MG63 (cell line): ENCODE results near the gene KMT5C. TPM values are rescaled to one million over a fixed set of nuclear protein-coding genes. Genes with fewer than 3 reads are reported as not detected.

Source experiments
- DNase-seq: peaks from one replicate; pipeline ENCODE4 v3.0.0-alpha.2; 2020
- H3K27me3 ChIP-seq: fragments of 250-450 bp; sonication (Bioruptor Pico); 2 replicates; pipeline ENCODE4 v1.5.1; 2020; ENCODE audit warnings: mild to moderate bottlenecking, moderate library complexity
- H3K36me3 ChIP-seq: fragments of 250-450 bp; sonication (Bioruptor Pico); 2 replicates; pipeline ENCODE4 v1.5.1; 2020; ENCODE audit warnings: mild to moderate bottlenecking, moderate library complexity
- H3K4me3 ChIP-seq: fragments of 250-450 bp; sonication (Bioruptor Pico); 2 replicates; pipeline ENCODE4 v1.5.1; 2020; ENCODE audit warnings: mild to moderate bottlenecking, moderate library complexity
- H3K9me3 ChIP-seq: fragments of 250-450 bp; sonication (Bioruptor Pico); 2 replicates; pipeline ENCODE4 v1.5.1; 2020; ENCODE audit warnings: mild to moderate bottlenecking, moderate library complexity
- total RNA-seq: library from RNA; depleted of rRNA; stranded (reverse); fragments of >200 nt; shearing (Covaris generic); gene quantifications from 2 replicates; pipeline ENCODE4 v1.2.3, GENCODE V29; 2014; ENCODE audit warnings: low replicate concordance

The KMT5C gene
- total RNA-seq, 1 experiment from 2014 or later = 11.1 TPM

DNA sequence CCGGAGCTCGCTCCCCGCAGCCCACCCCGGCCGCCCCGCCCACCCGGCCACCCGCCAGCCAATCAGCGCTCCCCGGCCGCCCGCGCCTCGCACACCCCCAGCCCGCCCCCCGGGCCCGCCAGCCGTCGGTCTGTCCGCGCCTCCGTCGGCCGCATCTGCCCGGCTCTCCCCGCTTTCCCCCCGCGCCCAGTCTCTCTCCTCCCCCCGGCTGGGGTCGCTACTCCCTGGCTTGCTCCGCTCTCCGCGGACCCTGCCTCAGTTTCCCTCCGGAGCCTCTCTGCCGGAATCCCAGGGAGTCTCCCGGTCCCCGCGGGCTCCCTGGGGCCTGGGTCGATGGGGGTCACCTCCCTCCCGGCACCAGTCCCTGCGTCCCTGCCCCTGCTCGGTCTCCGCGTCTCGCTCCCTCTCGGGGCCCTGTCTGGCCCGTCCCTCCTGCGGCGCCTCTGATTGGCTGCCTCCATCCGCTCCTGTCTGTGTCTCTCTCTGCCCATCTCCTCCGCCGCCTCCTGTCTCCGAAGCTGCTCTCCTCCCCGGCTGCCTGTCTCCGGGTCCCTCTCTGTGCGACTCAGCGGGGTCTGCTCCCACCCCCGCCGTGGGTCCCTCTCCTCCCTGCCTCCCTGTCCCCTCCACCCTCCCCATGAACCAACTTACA lies 30.1 kb downstream of the KMT5C start:
- H3K4me3 ChIP-seq = peak overlapping the region; percentile 29
- H3K9me3 ChIP-seq = no peaks in the 10 kb centered on the region
- DNase-seq = peak; percentile 43
- H3K27me3 ChIP-seq = peaks cover 11% of the 10 kb centered on the region
- no peaks in the 10 kb centered on the region for H3K36me3 ChIP-seq

DNA sequence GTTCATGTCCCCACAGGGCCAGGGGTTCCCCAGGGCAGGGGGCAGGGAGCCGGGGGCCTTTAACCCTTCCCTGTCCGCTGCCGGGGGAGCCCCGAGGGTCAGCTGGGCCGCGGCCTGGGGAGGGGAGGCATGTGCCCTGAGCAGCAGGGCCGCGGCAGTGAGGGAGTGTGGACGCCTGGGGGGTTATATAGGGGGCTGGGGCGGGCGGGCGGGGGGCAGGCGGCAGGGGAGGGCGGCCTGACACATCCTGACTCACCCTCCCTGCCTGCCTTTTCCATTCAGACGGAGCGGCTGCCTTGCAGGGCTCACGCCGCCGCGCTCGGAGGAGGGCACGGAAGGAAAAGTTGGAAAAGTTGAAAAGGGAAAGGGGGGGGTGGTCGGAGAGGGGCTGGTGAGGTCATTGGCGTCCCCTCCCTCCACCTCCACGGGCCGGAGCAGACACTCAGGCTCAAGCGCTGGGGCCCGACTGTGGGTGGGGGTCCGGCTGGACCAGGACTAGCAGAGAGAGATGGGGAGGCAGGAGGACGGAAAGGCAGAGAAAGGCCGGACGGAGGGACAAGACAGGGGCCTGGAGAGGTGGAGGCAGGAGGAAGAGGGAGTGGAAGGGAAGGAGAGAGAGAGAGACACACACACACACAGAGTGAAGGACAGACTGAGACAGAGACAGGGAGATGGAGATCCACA lies 30.8 kb downstream of the KMT5C start, which contains the start of gene IL11:
Gene IL11 (minus strand): TSS at position 159 of the 684 bp plus-strand sequence. CDS start 153 bp downstream, at position 6.
- Histone ChIP-seq H3K4me3 (peak within 1 kb of the TSS; percentile 29), H3K9me3 (no peaks in the 10 kb centered on the region), H3K27me3 (peaks cover 11% of the 10 kb centered on the region), H3K36me3 (no peaks in the 10 kb centered on the region)
- peak; percentile 39 for DNase-seq

DNA sequence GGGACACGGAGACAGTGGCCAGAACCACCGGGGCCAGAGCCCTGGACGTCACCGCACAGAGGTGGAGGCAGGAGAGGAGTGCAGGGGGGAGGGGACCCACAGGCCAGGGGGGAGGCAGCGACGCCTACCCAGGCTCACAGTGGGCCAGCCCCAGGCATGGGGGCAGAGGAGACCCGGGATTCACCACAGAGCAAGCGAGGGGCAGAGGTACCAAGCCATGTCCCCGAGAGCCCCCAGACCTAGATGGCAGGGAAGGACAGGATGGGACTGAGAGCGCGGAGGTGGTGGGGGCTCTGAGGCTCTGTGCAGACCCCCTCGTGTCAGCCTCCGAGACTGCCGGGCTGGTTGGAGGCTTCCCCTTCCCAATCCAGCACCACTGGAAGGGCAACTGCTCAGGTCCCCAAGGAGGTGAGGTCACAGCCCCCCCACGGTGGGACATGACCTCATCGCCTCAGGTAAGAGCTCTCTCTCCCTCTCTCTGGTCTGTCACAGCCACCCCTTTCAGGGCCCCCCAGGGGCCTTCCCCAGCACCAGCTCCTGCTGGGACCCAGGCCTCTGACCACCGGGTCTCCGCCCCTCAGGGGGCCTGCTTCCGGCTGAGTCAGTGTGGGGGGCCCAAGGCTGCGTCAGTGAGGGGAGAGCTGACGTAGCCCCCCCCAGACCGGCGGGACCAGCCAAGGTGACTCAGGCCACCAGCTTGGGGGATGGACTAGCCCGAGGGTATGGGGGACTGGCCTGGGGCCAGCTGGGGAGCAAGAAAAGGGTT lies 32.8 kb downstream of the KMT5C start:
- no peaks in the 10 kb centered on the region for H3K36me3 ChIP-seq
- H3K4me3 ChIP-seq = no peak overlapping the region
- no peaks in the 10 kb centered on the region for H3K9me3 ChIP-seq
- no peak for DNase-seq
- peaks cover 11% of the 10 kb centered on the region for H3K27me3 ChIP-seq

DNA sequence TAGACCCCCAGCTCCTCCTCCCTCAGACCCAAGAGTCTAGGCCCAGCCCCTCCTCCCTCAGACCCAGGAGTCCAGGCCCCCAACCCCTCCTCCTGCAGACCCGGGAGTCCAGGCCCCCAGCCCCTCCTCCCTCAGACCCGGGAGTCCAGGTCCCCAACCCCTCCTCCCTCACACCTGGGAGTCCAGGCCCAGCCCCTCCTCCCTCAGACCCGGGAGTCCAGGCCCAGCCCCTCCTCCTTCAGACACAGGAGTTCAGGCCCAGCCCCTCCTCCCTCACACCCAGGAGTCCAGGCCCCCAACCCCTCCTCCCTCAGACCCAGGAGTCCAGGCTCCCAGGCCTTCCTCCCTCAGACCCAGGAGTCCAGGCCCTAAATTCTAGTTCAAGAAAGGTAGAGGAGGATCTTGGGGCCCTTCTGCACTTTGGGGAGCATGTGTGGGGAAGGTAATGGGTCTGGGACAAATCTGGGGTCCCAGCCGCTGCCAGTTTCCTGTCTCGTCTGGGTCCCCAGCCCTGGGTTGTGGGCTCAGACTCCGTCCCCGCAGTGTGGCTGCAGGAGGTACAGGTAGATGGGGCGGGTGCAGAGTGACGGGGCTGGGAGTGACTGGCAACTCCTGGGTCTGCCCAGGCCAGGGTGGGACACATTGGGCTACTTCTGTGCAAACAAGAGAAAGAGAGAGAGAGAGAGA lies 33.8 kb downstream of the KMT5C start:
- no peak for DNase-seq
- Histone ChIP-seq H3K9me3 (no peaks in the 10 kb centered on the region), H3K27me3 (peaks cover 11% of the 10 kb centered on the region)

DNA sequence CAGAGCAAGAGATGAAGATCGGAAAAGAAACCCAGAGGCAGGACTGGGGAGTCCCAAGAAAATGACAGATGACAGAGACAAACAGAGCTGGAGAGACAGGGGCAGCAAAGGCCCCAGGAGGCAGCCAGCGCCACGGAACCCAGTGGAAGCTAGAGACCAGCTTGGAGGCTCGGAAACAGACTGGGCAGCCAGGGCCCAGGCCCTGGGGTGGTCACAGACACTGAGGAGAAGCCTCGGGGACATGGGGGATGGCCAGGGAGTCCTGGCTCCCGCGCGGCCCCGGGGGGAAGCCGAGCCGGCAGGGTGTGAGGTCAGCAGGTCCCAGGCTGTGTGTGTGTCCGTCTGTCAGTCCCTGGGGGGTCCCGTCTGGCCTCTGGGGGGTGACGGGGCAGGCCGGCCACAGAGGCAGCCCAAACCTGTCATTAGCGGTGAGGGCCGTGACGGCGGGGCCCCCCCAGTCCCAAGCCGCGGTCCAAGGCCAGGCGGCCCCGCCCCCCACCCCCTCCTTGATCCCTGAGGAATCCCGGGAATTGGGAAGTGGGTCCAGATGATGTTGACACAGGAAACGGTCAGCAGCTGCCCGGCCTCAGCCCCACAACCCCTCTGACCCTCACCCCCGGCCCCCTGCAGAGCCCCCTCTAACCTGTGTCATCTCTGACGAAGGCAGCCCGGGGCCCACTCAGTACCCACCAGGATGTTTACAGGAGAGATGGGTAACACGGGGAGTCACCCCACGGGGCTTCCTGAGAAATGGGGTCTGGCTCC lies 34.5 kb downstream of the KMT5C start:
- DNase-seq = no peak
- Histone ChIP-seq H3K4me3 (no peak overlapping the region), H3K9me3 (no peaks in the 10 kb centered on the region), H3K27me3 (peaks cover 11% of the 10 kb centered on the region), H3K36me3 (no peaks in the 10 kb centered on the region)

More for the DNA sequence above, 33.8 kb downstream of the KMT5C start:
- Histone ChIP-seq H3K4me3 (no peak overlapping the region), H3K36me3 (no peaks in the 10 kb centered on the region)

DNA sequence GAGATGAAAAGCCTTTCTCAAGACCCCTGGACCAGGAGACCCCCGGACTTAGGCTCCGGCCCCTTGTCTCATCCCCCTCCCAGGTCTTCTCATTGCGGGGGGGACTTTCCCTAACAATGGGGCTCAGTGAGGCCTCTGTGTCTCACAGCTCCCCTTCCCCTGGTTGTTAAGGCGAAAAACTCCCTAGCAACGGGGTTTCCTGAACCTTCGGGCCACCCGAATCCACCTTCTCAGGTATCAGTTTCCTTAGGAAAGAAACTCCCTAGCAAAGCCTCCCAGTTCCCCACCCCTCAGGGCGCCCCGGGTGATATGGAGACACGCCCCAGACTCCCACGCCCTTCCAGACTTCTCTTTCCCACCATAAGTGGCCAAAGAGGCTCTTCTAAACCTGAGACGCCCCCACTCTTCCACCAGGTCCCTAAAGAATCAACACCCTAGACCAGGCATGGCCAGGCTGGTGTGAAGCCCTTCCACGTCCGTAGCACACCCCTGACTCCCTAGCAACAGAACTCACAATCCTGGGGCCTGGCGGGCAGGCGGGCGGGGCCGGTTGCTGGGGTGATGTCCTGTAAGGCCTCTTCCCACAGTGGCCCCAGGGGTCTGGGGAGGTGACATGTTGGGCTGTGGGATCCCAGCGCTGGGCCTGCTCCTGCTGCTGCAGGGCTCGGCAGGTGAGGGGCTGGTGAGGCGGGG lies 36.7 kb downstream of the KMT5C start, which contains the start of gene TMEM190:
Gene TMEM190 (plus strand): TSS at position 586 of the 693 bp plus-strand sequence. CDS start 28 bp downstream, at position 614.
- H3K9me3 ChIP-seq = no peaks in the 10 kb centered on the region
- H3K27me3 ChIP-seq = no peaks in the 10 kb centered on the region; the same call in 1 of the 2 replicates
- no peak for DNase-seq
- no peaks in the 10 kb centered on the region for H3K36me3 ChIP-seq
- H3K4me3 ChIP-seq = no peak within 1 kb of the TSS

DNA sequence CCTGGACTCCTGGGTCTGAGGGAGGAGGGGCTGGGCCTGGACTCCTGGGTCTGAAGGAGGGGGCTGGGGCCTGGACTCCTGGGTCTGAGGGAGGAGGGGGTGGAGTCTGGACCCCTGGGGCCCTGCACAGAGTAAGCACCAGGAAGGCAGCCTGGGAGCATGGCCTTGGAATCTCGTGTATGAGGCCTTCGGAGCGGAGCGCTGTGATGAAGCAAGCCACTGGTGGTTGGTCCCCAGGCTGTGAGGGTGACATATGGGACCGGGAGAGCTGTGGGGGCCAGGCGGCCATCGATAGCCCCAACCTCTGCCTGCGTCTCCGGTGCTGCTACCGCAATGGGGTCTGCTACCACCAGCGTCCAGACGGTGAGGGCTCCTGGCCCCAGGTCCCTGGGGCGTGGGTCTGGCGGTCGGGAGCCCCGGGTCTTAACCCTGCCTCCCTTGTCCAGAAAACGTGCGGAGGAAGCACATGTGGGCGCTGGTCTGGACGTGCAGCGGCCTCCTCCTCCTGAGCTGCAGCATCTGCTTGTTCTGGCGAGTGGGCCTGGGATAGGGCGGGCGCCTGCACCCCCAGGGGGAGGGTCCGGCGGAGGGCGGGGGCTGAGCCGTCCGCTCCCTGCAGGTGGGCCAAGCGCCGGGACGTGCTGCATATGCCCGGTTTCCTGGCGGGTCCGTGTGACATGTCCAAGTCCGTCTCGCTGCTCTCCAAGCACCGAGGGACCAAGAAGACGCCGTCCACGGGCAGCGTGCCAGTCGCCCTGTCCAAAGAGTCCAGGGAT lies 37.9 kb downstream of the KMT5C start:
- no peak for DNase-seq
- Histone ChIP-seq H3K27me3 (no peaks in the 10 kb centered on the region), H3K36me3 (no peaks in the 10 kb centered on the region; the same call in 1 of the 2 replicates)

DNA sequence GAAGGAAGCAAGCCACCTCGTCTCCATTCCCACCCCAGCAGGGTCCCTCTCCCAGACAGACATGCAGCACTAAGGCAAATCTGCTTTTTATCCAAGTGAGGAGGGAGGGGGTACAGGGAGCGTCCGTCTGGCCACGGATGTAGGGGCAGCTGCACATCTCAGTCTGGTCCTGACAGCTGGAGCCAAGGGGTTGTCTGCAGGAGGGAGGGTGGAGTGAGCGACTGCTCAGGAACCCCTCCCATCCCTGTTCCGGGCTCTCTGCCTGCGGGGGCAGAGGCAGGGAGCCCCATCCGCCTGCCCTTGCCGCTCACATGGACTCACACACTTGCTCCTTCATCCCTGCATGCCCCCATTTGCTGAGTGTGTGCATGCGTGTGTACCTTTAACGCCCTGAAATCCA lies 39.5 kb downstream of the KMT5C start:
- Histone ChIP-seq H3K9me3 (no peaks in the 10 kb centered on the region), H3K36me3 (no peaks in the 10 kb centered on the region; the same call in 1 of the 2 replicates), H3K27me3 (no peaks in the 10 kb centered on the region), H3K4me3 (no peak overlapping the region)
- no peak for DNase-seq

More for the DNA sequence above, 37.9 kb downstream of the KMT5C start:
- Histone ChIP-seq H3K4me3 (no peak overlapping the region), H3K9me3 (no peaks in the 10 kb centered on the region)

DNA sequence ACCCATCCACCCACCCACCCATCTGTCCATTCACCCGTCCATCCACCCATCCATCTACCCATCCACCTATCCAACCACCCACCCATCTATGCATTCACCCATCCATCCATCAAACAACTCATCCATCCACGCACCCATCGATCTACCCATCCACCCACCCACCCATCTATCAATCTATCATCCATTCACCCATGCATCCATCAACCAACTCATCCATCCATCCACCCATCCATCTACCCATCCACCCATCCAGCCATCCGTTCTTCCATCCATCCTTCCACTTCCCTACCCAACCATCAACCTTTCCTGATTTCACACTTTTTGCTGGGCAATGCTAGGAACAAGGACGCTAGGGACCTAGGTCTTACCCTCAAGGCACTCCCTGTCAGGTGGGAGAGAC lies 42.3 kb downstream of the KMT5C start:
- Histone ChIP-seq H3K36me3 (peaks cover 12% of the 10 kb centered on the region), H3K4me3 (no peak overlapping the region), H3K9me3 (no peaks in the 10 kb centered on the region), H3K27me3 (no peaks in the 10 kb centered on the region)
- no peak for DNase-seq

DNA sequence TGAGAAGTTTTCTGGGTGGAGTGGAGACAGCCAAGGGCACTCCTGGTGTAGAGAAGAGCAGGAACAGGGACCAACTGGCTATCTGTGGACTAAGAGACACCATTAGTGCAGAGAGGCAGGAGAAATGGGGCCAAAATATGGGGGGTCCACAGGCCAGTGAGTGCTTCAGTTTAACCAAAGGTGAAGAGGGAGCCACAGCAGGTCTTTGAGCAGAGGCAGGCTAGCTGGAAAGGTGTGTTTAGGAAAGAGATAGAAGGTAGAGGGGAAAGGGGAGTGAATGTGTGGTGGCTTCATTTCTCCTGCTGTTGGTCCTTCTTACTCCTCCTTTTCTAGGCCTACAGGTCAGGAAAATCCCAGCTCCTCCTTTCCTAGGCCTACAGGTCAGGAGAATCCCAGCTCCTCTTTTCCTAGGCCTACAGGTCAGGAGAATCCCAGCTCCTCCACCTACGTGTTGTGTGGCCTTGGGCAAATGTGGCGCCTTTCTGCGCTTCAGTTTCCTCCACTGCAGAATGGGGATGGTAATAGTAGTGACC lies 42.9 kb downstream of the KMT5C start:
- H3K4me3 ChIP-seq = no peak overlapping the region
- peaks cover 17% of the 10 kb centered on the region for H3K36me3 ChIP-seq
- H3K9me3 ChIP-seq = no peaks in the 10 kb centered on the region
- H3K27me3 ChIP-seq = no peaks in the 10 kb centered on the region
- DNase-seq = no peak

DNA sequence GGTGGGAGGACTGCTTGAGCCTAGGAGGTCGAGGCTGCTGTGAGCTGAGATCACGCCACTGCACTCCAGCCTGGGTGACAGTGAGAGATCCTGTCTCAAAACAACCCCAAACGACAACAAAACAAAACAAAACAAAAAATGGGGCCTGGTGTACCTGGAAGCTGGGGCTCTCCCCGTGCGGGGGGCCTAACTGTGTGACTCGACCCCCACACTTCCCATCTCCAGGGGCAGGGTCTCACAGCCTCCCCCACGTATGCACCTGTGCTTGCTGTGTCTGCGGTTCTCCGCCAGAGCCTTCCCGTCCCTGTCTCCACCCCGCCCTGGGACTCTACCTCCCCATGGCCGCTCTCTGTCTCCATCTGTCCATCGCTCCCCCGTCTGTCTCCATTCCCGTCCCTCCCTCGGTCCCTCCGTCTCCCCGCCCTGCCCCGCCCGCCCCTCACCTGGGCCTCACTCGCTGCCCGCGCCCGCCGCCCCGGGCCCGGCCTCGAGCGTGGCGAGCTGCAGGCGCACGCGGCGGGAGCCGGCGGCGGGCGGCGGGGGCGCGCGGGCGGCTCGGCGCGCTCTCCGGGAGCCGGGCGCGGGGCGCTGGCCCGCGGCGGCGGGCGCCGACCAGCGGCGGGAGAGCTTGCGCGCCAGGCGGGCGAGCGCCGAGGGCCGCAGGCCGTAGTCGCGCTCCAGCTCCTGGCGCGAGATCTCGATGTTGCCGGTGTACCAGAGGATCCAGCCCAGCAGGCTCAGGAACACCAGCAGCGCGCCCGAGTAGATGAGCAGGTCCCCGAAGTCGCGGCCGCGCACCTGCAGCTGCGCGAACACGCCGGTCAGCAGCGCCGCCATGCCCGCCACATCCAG lies 43.8 kb downstream of the KMT5C start:
- peak overlapping the region; percentile 94 for H3K4me3 ChIP-seq
- peak; percentile 72 for DNase-seq
- H3K36me3 ChIP-seq = peaks cover 26% of the 10 kb centered on the region
- H3K9me3 ChIP-seq = no peaks in the 10 kb centered on the region
- no peaks in the 10 kb centered on the region for H3K27me3 ChIP-seq

DNA sequence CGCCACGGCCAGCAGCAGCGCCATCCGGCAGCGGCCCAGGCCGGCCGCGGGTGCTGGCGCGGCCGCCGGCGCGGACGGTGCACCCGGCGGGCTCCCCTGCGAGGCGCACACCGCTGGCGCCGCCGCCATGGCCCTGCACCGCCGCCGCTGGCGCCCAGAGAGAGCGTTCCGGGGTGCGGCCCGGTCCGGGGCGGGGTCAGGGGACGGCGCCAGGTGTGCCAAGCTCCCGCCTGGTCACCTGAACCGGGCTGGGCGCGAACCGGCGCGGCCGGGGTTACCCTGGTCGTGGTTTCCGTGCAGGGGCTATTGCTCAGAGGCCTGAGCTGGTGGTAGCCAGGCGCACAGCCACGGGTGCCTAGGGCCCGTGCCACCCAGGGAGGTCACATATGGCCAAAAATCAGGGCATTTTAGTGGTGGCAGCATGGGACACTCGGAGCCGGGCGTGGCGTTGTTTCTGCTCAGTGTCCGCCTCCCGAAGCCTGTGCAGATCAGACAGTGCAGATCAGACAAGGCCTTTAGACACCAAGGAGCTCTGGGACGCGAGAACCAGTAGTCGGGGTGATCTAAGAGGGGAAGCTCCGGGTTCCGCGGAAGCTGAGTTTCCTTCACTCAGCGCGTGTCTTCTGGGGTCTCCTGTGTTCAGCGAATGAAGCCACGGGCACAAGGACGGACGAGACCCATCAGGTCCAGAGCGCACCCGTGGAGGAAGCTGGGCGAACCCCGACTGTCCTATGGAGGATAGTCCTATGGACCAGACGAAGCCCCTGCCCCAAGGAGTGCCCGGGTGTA lies 44.6 kb downstream of the KMT5C start, which contains the start of gene TMEM238:
Gene TMEM238 (minus strand): TSS at position 162 of the 789 bp plus-strand sequence. CDS start 33 bp downstream, at position 129.
- no peak for DNase-seq
- Histone ChIP-seq H3K36me3 (peaks cover 35% of the 10 kb centered on the region), H3K27me3 (no peaks in the 10 kb centered on the region), H3K4me3 (peak within 1 kb of the TSS; percentile 94), H3K9me3 (no peaks in the 10 kb centered on the region)
